H9 (cell line): ENCODE results near the gene XXYLT1. TPM values are rescaled to one million over a fixed set of nuclear protein-coding genes. Genes with fewer than 3 reads are reported as not detected.

Source experiments
- DNase-seq: peaks from one replicate; pipeline ENCODE4 v3.0.0-alpha.2; 2017
- H2AFZ ChIP-seq: one replicate; pipeline ENCODE4 v1.6.1; 2013; ENCODE audit warnings: mild to moderate bottlenecking, low read length, control low read depth, moderate library complexity
- H2AK5ac ChIP-seq: 2 replicates; pipeline ENCODE4 v1.6.1; 2013; ENCODE audit warnings: low read length, control low read depth, mixed read lengths; ENCODE audit not compliant: insufficient read length
- H2BK120ac ChIP-seq: one replicate; pipeline ENCODE4 v1.6.1; 2013; ENCODE audit warnings: low read depth, mild to moderate bottlenecking, low read length, control low read depth, inconsistent platforms; ENCODE audit not compliant: poor library complexity, severe bottlenecking
- H2BK12ac ChIP-seq: 2 replicates; pipeline ENCODE4 v1.6.1; 2013; ENCODE audit warnings: low read length, control low read depth, mixed read lengths, low read depth; ENCODE audit not compliant: insufficient read length
- H2BK15ac ChIP-seq: 2 replicates; pipeline ENCODE4 v1.6.1; 2013; ENCODE audit warnings: low read depth, low read length, control low read depth
- H2BK20ac ChIP-seq: one replicate; pipeline ENCODE4 v1.6.1; 2013; ENCODE audit warnings: low read depth, mild to moderate bottlenecking, low read length, control low read depth, inconsistent platforms; ENCODE audit not compliant: poor library complexity, severe bottlenecking
- H2BK5ac ChIP-seq: 2 replicates; pipeline ENCODE4 v1.6.1; 2013; ENCODE audit warnings: low read length, control low read depth, mixed read lengths; ENCODE audit not compliant: insufficient read length
- H3K14ac ChIP-seq: 2 replicates; pipeline ENCODE4 v1.6.1; 2013; ENCODE audit warnings: low read length, control low read depth; ENCODE audit not compliant: insufficient read depth
- H3K18ac ChIP-seq: 2 replicates; pipeline ENCODE4 v1.6.1; 2013; ENCODE audit warnings: low read depth, mild to moderate bottlenecking, mixed read lengths, low read length, control low read depth; ENCODE audit not compliant: insufficient read length
- H3K23ac ChIP-seq: 2 replicates; pipeline ENCODE4 v1.6.1; 2013; ENCODE audit warnings: low read length, control low read depth, mixed read lengths, low read depth; ENCODE audit not compliant: insufficient read length
- H3K23me2 ChIP-seq: 2 replicates; pipeline ENCODE4 v1.6.1; 2013; ENCODE audit warnings: low read depth, mild to moderate bottlenecking, mixed read lengths, low read length, control low read depth; ENCODE audit not compliant: insufficient read length, poor library complexity, severe bottlenecking
- H3K27ac ChIP-seq: 2 replicates; pipeline ENCODE4 v1.5.1; 2013; ENCODE audit warnings: low read length, control low read depth, mixed read lengths, low read depth; ENCODE audit not compliant: insufficient read length
- H3K27me3 ChIP-seq: 2 replicates; pipeline ENCODE4 v1.6.1; 2013; ENCODE audit warnings: low read length, control low read depth, inconsistent platforms; ENCODE audit not compliant: insufficient read depth
- H3K4ac ChIP-seq: 2 replicates; pipeline ENCODE4 v1.6.1; 2013; ENCODE audit warnings: low read depth, mild to moderate bottlenecking, control low read depth, inconsistent platforms, low read length, moderate library complexity
- H3K4me1 ChIP-seq: 2 replicates; pipeline ENCODE4 v1.6.1; 2013; ENCODE audit warnings: low read length, control low read depth, inconsistent platforms; ENCODE audit not compliant: insufficient read depth
- H3K4me2 ChIP-seq: 2 replicates; pipeline ENCODE4 v1.6.1; 2013; ENCODE audit warnings: low read length, control low read depth, mixed read lengths; ENCODE audit not compliant: insufficient read length, insufficient read depth
- H3K56ac ChIP-seq: 2 replicates; pipeline ENCODE4 v1.6.1; 2013; ENCODE audit warnings: low read depth, mild to moderate bottlenecking, mixed read lengths, low read length, control low read depth; ENCODE audit not compliant: insufficient read length
- H3K79me1 ChIP-seq: 2 replicates; pipeline ENCODE4 v1.6.1; 2013; ENCODE audit warnings: low read depth, mild to moderate bottlenecking, moderate library complexity, low read length, control low read depth, inconsistent platforms; ENCODE audit not compliant: insufficient read depth, poor library complexity, severe bottlenecking
- H3K79me2 ChIP-seq: 2 replicates; pipeline ENCODE4 v1.6.1; 2013; ENCODE audit warnings: low read length, control low read depth, inconsistent platforms; ENCODE audit not compliant: insufficient read depth
- H3K9ac ChIP-seq: 2 replicates; pipeline ENCODE4 v1.6.1; 2013; ENCODE audit warnings: low read length, control low read depth, mixed read lengths; ENCODE audit not compliant: insufficient read length; ENCODE audit errors: extremely low read depth
- H3K9me3 ChIP-seq: one replicate; pipeline ENCODE4 v1.6.1; 2013; ENCODE audit warnings: low read depth, low read length, inconsistent platforms; ENCODE audit not compliant: control insufficient read depth
- H3T11ph ChIP-seq: one replicate; pipeline ENCODE4 v1.6.1; 2013; ENCODE audit warnings: mild to moderate bottlenecking, low read length, control low read depth, inconsistent platforms
- H4K20me1 ChIP-seq: one replicate; pipeline ENCODE4 v1.6.1; 2013; ENCODE audit not compliant: control insufficient read depth, insufficient read length, insufficient read depth
- H4K5ac ChIP-seq: 2 replicates; pipeline ENCODE4 v1.6.1; 2013; ENCODE audit warnings: low read depth, mild to moderate bottlenecking, mixed read lengths, low read length, control low read depth; ENCODE audit not compliant: insufficient read length
- H4K8ac ChIP-seq: replicated peaks from 2 replicates; pipeline ENCODE4 v1.6.1; 2013; ENCODE audit warnings: low read length, control low read depth, mixed read lengths, low read depth; ENCODE audit not compliant: insufficient read length
- H4K91ac ChIP-seq: 2 replicates; pipeline ENCODE4 v1.6.1; 2013; ENCODE audit warnings: low read depth, mild to moderate bottlenecking, moderate library complexity, mixed read lengths, low read length, control low read depth; ENCODE audit not compliant: insufficient read length
- H3K27ac Mint-ChIP-seq, 3 experiments: 2 replicates in 2 of 3; 3 replicates in 1 of 3; pipeline ENCODE4 v1.8.0; 2020 to 2021; ENCODE audit warnings: mixed read lengths in 3 of 3, mild to moderate bottlenecking in 1 of 3, moderate library complexity in 1 of 3
- H3K27me3 Mint-ChIP-seq: 2 replicates; pipeline ENCODE4 v1.8.0; 2021; ENCODE audit warnings: low read depth, mild to moderate bottlenecking, moderate library complexity, mixed read lengths
- H3K36me3 Mint-ChIP-seq, 3 experiments: 2 replicates in 2 of 3; 3 replicates in 1 of 3; pipeline ENCODE4 v1.8.0; 2020 to 2021; ENCODE audit warnings: low read depth in 3 of 3, mixed read lengths in 3 of 3; ENCODE audit not compliant: insufficient read depth in 1 of 3
- H3K4me1 Mint-ChIP-seq, 2 experiments: 2 replicates each; pipeline ENCODE4 v1.8.0; 2020; ENCODE audit warnings: mixed read lengths in 2 of 2
- H3K4me3 Mint-ChIP-seq, 2 experiments: 2 replicates in 1 of 2; 3 replicates in 1 of 2; pipeline ENCODE4 v1.8.0; 2020 to 2021; ENCODE audit warnings: mild to moderate bottlenecking in 2 of 2, mixed read lengths in 2 of 2, moderate library complexity in 1 of 2
- H3K9me3 Mint-ChIP-seq, 2 experiments: 2 replicates in 1 of 2; 3 replicates in 1 of 2; pipeline ENCODE4 v1.8.0; 2020; ENCODE audit warnings: mild to moderate bottlenecking in 2 of 2, mixed read lengths in 2 of 2, moderate library complexity in 1 of 2
- WGBS: extraction: QIAGEN DNeasy Blood & Tissue Kit; methylation state at CpG from one replicate; pipeline ENCODE4 v1.1.7; 2013; ENCODE audit warnings: missing lambda C conversion rate, low lambda C conversion rate, mixed read lengths; ENCODE audit not compliant: insufficient read length; ENCODE audit errors: extremely low coverage; 5-methylcytosine and 5-hydroxymethylcytosine counted together
- total RNA-seq: library from RNA; stranded (reverse); gene quantifications from 2 replicates; pipeline ENCODE4 v1.2.1, GENCODE V29; 2021
- TF ChIP-seq, protein P1 (sequence below): fragments of 200-600 bp; sonication (generic); conservative IDR thresholded peaks from 3 replicates; pipeline ENCODE4 v1.8.0; 2021; ENCODE audit warnings: antibody characterized with exemption, mild to moderate bottlenecking

XXYLT1 gene
- total RNA-seq, 1 experiment from 2014 or later: 22.7 TPM

DNA sequence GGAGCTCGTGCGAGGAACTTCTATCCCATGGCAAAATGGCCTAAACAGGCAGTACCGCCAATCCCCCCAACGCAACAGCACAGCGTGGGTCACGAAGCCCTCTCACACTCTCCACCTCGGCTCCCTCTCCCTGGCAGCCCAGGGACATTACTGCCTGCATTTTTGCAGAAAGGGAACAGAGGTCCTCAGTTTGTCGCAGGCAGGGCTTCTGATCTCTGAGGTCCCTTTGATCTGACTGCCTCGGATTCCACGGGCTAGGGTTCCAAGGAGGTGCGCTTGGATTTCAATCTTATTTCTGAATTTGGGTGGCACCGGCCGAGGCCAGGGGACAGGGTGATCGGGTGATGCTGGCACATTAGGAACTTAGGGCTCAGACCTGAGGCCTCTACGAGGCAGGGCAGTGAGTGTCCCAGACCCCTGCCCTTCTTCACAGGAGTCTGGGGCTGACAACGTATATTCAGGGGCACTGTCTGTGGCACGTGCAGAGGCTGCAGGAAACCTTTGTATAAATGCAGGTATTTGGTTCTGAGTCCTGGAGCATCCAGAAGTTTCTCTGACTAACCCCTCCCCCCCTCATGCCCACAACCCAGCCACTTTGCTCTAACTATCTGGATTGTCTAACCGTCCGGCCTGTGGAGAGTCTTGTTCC, 197.9 kb downstream of the XXYLT1 start:
- H3K27me3 ChIP-seq: no peaks in the 10 kb centered on the region
- no peak overlapping the region for H3K4ac ChIP-seq
- peaks cover 13 to 17% (median 16%) of the 10 kb centered on the region in 3 experiments; a peak in 6 of 7 replicates for H3K36me3 Mint-ChIP-seq
- H4K8ac ChIP-seq: no peak overlapping the region
- H3K23me2 ChIP-seq: no peaks in the 10 kb centered on the region
- H4K91ac ChIP-seq: no peak overlapping the region
- H3K9me3 Mint-ChIP-seq: no peaks in the 10 kb centered on the region
- H3K4me1 ChIP-seq: no peaks in the 10 kb centered on the region
- no peak overlapping the region for H2AFZ ChIP-seq
- no peak overlapping the region for H4K5ac ChIP-seq
- no peak overlapping the region for H3K14ac ChIP-seq
- H3T11ph ChIP-seq: no peak overlapping the region
- H2AK5ac ChIP-seq: no peak overlapping the region
- no peaks in the 10 kb centered on the region for H3K79me2 ChIP-seq
- no peaks in the 10 kb centered on the region for H3K79me1 ChIP-seq
- no peak overlapping the region for H3K4me3 Mint-ChIP-seq
- peak overlapping the region in 2 of 3 experiments; percentile 18 to 55; a peak in 1 of 7 replicates for H3K27ac Mint-ChIP-seq
- no peak overlapping the region for H2BK15ac ChIP-seq
- no peak for DNase-seq
- H3K56ac ChIP-seq: no peak overlapping the region
- H3K4me1 Mint-ChIP-seq: peaks cover 0 to 3% of the 10 kb centered on the region in 2 experiments; a peak in 2 of 4 replicates
- no peaks in the 10 kb centered on the region for H3K9me3 ChIP-seq
- H4K20me1 ChIP-seq: no peaks in the 10 kb centered on the region
- no peak overlapping the region for H2BK20ac ChIP-seq
- no peak overlapping the region for H2BK5ac ChIP-seq
- no peak overlapping the region for H3K9ac ChIP-seq
- H3K27me3 Mint-ChIP-seq: no peaks in the 10 kb centered on the region
- TF ChIP-seq, protein P1, sequence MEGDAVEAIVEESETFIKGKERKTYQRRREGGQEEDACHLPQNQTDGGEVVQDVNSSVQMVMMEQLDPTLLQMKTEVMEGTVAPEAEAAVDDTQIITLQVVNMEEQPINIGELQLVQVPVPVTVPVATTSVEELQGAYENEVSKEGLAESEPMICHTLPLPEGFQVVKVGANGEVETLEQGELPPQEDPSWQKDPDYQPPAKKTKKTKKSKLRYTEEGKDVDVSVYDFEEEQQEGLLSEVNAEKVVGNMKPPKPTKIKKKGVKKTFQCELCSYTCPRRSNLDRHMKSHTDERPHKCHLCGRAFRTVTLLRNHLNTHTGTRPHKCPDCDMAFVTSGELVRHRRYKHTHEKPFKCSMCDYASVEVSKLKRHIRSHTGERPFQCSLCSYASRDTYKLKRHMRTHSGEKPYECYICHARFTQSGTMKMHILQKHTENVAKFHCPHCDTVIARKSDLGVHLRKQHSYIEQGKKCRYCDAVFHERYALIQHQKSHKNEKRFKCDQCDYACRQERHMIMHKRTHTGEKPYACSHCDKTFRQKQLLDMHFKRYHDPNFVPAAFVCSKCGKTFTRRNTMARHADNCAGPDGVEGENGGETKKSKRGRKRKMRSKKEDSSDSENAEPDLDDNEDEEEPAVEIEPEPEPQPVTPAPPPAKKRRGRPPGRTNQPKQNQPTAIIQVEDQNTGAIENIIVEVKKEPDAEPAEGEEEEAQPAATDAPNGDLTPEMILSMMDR: no peak
- no CpG with 5 or more reads among the region's 19 CpGs for WGBS
- H3K4me2 ChIP-seq: no peak overlapping the region
- H2BK12ac ChIP-seq: no peak overlapping the region
- H3K23ac ChIP-seq: no peak overlapping the region
- no peak overlapping the region for H3K27ac ChIP-seq
- no peak overlapping the region for H2BK120ac ChIP-seq
- no peak overlapping the region for H3K18ac ChIP-seq
